ENCODE measurements around the gene LMF1.

GRCh38 chr16:915546-915945, 55.2 kb downstream of the LMF1 start:
- TF ChIP-seq CTCF (IDR thresholded peaks at IDR 0.05), result no peak
- TF ChIP-seq EZH2 (IDR thresholded peaks at IDR 0.05; ENCODE audit: borderline replicate concordance, insufficient read depth, low read depth, low read length, poor library complexity, severe bottlenecking), result no peak

Measured in B cell (primary cell).